Epithelial cell of esophagus (primary cell): ENCODE results near the gene RAB26.

Experiments used
- DNase-seq: peaks from one replicate; pipeline ENCODE4 v3.0.0; 2010; ENCODE audit warnings: low read depth
- H3K4me3 ChIP-seq: 2 replicates; pipeline ENCODE4 v1.5.1; 2011; ENCODE audit warnings: mild to moderate bottlenecking, low read length, control low read depth
- TF ChIP-seq, protein P1 (sequence below): IDR thresholded peaks from 2 replicates; pipeline ENCODE4 v1.5.1; 2011; ENCODE audit warnings: low read depth, mild to moderate bottlenecking, low read length, control low read depth, inconsistent platforms; ENCODE audit not compliant: insufficient read depth; ENCODE audit errors: missing control alignments

The RAB26 gene

DNA sequence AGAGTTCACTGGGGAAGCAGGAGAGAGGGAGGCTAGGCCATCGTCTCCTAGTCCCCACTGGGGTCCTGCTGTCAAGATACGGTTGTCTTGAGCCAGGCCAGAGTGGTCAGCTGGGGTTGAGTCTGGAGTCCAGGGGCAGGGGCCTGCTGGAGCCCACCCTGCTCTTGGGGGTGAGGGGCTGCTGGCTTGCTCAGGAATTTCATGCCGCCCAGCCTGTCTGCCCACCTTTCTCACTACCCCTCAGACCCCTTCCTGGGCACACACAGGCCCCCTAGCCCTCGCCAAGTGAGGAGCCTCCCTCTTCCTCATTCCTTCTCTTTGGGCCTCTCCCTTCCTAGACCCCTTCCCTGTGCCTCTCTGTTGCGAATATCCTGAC is 8.4 kb downstream of the RAB26 start:
- TF ChIP-seq, protein P1, sequence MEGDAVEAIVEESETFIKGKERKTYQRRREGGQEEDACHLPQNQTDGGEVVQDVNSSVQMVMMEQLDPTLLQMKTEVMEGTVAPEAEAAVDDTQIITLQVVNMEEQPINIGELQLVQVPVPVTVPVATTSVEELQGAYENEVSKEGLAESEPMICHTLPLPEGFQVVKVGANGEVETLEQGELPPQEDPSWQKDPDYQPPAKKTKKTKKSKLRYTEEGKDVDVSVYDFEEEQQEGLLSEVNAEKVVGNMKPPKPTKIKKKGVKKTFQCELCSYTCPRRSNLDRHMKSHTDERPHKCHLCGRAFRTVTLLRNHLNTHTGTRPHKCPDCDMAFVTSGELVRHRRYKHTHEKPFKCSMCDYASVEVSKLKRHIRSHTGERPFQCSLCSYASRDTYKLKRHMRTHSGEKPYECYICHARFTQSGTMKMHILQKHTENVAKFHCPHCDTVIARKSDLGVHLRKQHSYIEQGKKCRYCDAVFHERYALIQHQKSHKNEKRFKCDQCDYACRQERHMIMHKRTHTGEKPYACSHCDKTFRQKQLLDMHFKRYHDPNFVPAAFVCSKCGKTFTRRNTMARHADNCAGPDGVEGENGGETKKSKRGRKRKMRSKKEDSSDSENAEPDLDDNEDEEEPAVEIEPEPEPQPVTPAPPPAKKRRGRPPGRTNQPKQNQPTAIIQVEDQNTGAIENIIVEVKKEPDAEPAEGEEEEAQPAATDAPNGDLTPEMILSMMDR = no peak
- no peak for DNase-seq
- peak overlapping the region; percentile 92 for H3K4me3 ChIP-seq

DNA sequence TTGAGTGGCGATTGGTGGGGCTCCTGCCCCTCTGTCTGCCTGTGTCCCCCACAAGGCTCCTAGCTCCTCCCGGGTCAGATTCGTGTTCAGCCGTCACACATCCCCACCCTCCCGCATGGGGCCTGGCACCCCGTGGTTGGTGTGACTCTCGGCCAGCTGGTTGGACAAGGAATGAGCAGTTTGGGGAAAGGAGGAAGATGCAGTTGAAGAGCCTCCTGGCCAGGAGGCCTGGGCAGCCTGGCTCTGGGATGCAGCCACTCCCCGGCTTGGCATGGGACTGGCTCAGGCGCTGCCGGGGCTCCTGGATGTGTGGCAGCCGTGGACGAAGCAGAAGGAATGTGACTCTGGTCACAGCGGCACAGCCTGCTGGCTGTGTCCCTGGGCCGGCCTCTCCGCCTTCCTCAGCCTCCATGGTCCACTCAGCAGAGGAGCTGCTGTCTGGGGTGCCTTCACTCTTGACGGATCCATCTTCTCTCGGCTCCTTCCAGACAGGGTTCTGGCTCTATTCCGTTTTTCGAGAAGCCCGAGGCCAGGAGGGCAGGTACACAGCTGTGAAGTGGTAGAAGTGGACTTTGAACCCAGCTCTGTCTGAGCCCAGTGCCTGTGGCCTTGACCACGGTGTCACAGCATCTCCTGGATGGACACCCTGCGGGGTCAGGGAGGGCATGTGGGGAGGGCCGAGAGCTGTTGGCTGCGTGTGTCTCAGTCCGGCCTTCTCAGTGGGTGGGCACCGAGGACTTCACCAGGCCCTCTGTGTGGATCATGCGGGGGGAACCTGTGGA is 9.2 kb downstream of the RAB26 start:
- TF ChIP-seq, protein P1 = no peak
- H3K4me3 ChIP-seq = no peak overlapping the region
- DNase-seq = no peak

DNA sequence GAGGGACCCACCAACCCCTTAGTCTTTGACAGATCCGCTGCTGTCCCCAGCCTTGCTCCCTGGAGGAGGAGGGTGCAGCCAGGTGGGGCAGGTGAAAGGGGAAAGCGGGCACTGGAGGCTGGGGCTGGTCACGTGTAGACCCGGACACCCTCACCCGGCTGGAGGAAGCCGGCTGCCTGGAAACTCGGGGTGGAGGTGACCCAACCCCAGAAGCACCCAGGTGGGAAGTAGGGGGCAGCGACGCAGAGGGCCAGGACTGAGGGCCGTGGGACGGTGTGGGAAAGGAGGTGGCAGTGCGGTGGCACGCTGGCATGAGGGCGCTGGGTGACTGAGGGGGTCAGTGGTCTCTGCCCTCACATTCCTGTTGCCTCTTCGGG is 9.8 kb downstream of the RAB26 start:
- DNase-seq = no peak

DNA sequence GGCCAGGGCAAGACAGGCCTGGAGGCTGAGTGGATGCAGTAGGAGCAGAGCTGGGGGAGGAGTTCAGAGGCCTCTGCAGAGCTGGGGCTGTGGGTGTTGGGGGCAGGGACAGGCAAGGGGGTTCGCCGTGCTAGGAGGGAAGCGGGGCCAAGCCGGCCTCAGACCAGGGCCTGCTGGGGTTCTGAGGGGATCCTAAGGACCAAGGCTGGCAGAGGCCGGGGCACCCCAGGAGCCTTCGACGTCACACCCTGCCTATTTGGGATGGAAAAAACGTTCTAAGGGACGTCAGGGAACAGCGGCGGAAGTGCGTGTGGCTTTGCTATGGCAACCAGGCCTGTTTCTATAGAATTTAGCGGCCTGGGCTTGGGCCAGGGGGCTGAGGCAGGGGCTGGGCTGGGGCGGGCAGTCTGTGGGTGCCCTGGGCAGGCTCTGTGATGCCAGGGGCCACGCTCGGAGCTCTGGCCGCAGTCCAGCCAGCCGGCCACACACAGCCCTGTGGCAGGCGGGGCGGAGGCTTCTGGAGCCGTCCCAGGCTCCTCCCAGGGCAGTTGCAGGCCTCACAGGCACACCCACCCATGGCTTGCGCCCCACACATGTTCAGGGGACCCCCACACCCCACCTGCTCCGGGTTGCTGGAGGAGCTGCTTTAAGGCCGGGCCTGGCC is 10.9 kb downstream of the RAB26 start:
- TF ChIP-seq, protein P1 = no peak
- no peak overlapping the region for H3K4me3 ChIP-seq
- DNase-seq = no peak

More for the DNA sequence above, 9.8 kb downstream of the RAB26 start:
- TF ChIP-seq, protein P1 = no peak
- H3K4me3 ChIP-seq = no peak overlapping the region

DNA sequence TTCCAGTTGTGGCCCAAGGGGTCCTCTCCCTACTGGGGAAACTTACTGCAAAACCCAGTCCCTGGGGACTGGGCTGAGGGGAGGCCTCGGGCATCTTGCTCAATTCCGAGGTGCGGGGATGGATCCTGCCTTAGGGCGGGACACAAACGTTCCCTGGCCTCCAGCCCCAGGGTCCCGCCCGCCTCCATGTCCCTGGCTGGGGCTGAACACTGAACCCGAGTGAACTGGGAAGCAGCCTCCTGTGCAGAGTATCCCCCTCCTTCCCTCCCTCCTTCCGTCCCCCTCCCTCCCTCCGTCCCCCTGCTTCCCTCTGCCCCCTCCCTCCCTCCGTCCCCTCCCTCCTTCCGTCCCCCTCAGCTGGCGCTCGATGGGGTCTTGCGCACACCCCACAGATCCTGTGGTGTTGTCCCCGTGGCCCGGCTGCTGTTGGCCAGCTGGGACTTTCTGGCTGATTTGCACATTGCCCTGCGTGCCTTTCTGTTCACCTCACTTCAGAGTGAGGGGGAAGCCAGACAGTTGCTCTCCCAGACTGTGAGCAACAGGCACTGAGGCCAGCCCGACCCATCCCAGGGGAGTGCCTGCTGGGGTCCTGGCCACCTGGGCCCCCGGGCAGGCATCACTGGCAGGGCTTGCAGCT is 12.6 kb downstream of the RAB26 start:
- H3K4me3 ChIP-seq = no peak overlapping the region
- DNase-seq = no peak
- TF ChIP-seq, protein P1 = no peak

DNA sequence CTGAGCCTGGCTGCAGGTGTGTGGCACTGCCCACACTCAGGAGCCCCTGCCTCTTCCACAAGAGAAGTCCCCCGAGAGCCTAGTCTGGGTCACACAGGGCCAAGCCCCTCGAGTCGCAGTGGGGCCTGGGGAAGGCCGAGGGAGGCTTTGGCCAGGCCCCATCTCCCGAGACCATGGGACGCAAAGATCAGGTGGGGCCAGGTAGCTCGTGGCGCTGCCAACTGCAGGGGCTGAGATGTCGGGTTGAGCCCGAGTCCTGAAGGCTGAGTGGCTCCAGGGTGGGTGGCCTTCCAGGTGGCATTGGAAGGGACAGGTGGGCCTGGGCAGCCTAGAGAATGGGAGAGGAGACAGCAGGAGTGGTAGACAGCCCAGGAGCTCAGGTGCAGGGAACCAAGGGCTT is 13.5 kb downstream of the RAB26 start:
- H3K4me3 ChIP-seq = no peak overlapping the region
- DNase-seq = no peak
- TF ChIP-seq, protein P1 = no peak

DNA sequence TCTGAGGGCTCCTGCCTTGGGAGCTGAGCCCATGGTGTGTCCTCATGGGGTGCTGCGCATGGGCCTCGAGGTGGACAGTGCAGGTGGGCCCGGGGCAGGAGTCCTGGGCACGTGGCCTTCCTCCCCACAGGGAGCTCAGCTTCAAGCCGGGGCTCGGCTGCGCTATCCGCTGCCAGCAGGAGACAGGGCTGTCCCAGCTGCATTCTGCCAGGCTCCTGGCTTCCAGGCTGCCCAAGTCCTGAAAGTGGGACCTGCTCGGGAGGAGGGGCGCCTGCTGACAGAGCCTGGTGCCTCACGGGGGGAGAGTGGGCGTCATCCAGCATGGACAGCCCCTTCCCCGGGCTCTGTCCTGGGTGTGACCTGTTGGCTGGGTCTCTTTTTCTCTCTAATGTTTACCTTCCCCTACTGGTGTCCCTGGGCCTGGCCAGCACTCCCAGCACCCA is 14.3 kb downstream of the RAB26 start:
- DNase-seq = peak; percentile 35
- H3K4me3 ChIP-seq = peak overlapping the region; percentile 2
- TF ChIP-seq, protein P1 = no peak
